ENCODE data around the gene SYNE1.

DNA sequence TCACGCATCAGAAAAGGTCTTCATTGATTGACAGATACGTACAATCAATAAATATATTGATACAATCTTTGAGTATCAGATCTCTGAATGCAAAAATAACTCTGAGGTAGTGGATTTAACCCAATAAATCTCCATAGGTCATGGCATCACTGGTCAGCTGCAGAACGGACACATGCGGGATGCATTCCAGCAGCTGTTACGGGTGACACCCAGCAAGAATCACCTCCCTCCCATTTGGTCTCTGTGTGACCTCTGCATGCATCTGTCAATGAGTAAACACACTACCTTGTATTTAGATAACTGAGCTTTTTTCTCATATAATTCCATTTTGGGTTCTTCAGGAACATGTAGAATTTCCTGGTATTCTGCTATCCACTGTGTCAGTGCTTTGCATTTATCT, 285.4 kb downstream of the SYNE1 start:
- TF ChIP-seq, protein P1, sequence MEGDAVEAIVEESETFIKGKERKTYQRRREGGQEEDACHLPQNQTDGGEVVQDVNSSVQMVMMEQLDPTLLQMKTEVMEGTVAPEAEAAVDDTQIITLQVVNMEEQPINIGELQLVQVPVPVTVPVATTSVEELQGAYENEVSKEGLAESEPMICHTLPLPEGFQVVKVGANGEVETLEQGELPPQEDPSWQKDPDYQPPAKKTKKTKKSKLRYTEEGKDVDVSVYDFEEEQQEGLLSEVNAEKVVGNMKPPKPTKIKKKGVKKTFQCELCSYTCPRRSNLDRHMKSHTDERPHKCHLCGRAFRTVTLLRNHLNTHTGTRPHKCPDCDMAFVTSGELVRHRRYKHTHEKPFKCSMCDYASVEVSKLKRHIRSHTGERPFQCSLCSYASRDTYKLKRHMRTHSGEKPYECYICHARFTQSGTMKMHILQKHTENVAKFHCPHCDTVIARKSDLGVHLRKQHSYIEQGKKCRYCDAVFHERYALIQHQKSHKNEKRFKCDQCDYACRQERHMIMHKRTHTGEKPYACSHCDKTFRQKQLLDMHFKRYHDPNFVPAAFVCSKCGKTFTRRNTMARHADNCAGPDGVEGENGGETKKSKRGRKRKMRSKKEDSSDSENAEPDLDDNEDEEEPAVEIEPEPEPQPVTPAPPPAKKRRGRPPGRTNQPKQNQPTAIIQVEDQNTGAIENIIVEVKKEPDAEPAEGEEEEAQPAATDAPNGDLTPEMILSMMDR (IDR thresholded peaks at IDR 0.05) = no peak
- TF ChIP-seq POLR2AphosphoS5 (IDR thresholded peaks at IDR 0.05) (no peak), POLR2A (IDR thresholded peaks at IDR 0.05) (no peak), EP300 (IDR thresholded peaks at IDR 0.05) (no peak)

Measured in upper lobe of left lung (tissue), 4 donors.